CD4-positive, alpha-beta T cell treated with Interferon alpha-2 for 1 hour (primary cell): ENCODE measurements around the gene ARID1A.

ENCODE experiments used
- DNase-seq, 2 donors: peaks; one replicate each; pipeline ENCODE4 v3.0.0-alpha.2; 2020 to 2022

The ARID1A gene

GRCh38 chr1:26767714-26768113, 71.9 kb downstream of the ARID1A start:
- no peak for DNase-seq

GRCh38 chr1:26768755-26769154, 72.9 kb downstream of the ARID1A start:
- no peak for DNase-seq

GRCh38 chr1:26771285-26771642, 75.4 kb downstream of the ARID1A start:
- DNase-seq, result no peak

GRCh38 chr1:26771643-26772321, 76.0 kb downstream of the ARID1A start:
- DNase-seq, result no peak

GRCh38 chr1:26772687-26773086, 76.9 kb downstream of the ARID1A start:
- DNase-seq, result no peak

- no peak for DNase-seq
These were observed 78.6 kb downstream of the ARID1A start for GRCh38 chr1:26774462-26774861.

- DNase-seq, result no peak
These were observed 79.9 kb downstream of the ARID1A start for GRCh38 chr1:26775666-26776065.

GRCh38 chr1:26779098-26779668, 83.4 kb downstream of the ARID1A start:
- no peak for DNase-seq

GRCh38 chr1:26780344-26780957, 84.6 kb downstream of the ARID1A start:
- DNase-seq, result no peak

GRCh38 chr1:26781206-26781825, 85.5 kb downstream of the ARID1A start:
- no peak for DNase-seq

GRCh38 chr1:26782521-26783212, 86.9 kb downstream of the ARID1A start:
- DNase-seq, result no peak

- no peak for DNase-seq
These were observed 87.8 kb downstream of the ARID1A start for GRCh38 chr1:26783646-26784022.

GRCh38 chr1:26784023-26784871, 88.4 kb downstream of the ARID1A start:
- peak in 1 of 2 donors; percentile 12 for DNase-seq

GRCh38 chr1:26784886-26785285, 89.1 kb downstream of the ARID1A start:
- no peak for DNase-seq

- DNase-seq, result peak in 1 of 2 donors; percentile 40
These were observed 90.0 kb downstream of the ARID1A start for GRCh38 chr1:26785611-26786436.

- peak; percentile 9 to 27 for DNase-seq
These were observed 90.9 kb downstream of the ARID1A start for GRCh38 chr1:26786437-26787380.

GRCh38 chr1:26787381-26787705, 91.5 kb downstream of the ARID1A start:
- DNase-seq, result peak; percentile 79 to 89

GRCh38 chr1:26787706-26788514, 92.1 kb downstream of the ARID1A start, which contains the start of gene PIGV:
Gene PIGV (plus strand): TSS chr1:26787950. CDS start chr1:26790816, 2,866 bp downstream.
- peak; percentile 84 to 89 for DNase-seq

- DNase-seq, result no peak
These were observed 92.6 kb downstream of the ARID1A start for GRCh38 chr1:26788515-26788785.
